Muscle of leg (tissue), 11 donors: ENCODE data around the gene HINFP. TPM values are rescaled to one million over a fixed set of nuclear protein-coding genes. Genes with fewer than 3 reads are reported as not detected.
A peak's percentile ranks its signal among the peaks of the same experiment; 100 is the strongest.

Experiments used
- DNase-seq: peaks from one replicate; pipeline ENCODE4 v3.0.0; 2013
- H3K27ac ChIP-seq: one replicate; pipeline ENCODE4 v1.5.1; 2013; ENCODE audit warnings: mild to moderate bottlenecking, low read length, control low read depth
- H3K27me3 ChIP-seq: one replicate; pipeline ENCODE4 v1.6.1; 2013; ENCODE audit warnings: low read length; ENCODE audit not compliant: control insufficient read depth, insufficient read depth
- H3K36me3 ChIP-seq: one replicate; pipeline ENCODE4 v1.6.1; 2013; ENCODE audit warnings: low read length; ENCODE audit not compliant: control insufficient read depth, insufficient read depth
- H3K4me1 ChIP-seq: one replicate; pipeline ENCODE4 v1.6.1; 2013; ENCODE audit warnings: low read length; ENCODE audit not compliant: control insufficient read depth, insufficient read depth
- H3K4me3 ChIP-seq: one replicate; pipeline ENCODE4 v1.5.1; 2013; ENCODE audit warnings: low read length, control low read depth
- H3K9me3 ChIP-seq: replicated peaks from 2 replicates; pipeline ENCODE4 v1.6.1; 2013; ENCODE audit warnings: low read depth, low read length; ENCODE audit not compliant: control insufficient read depth
- WGBS: methylation state at CpG from one replicate; pipeline ENCODE4 v1.1.5; 2013; ENCODE audit warnings: missing lambda C conversion rate; ENCODE audit not compliant: insufficient coverage; 5-methylcytosine and 5-hydroxymethylcytosine counted together
- polyA plus RNA-seq, 8 donors: library from polyadenylated mRNA; unstranded; fragments of 120-200 nt; gene quantifications; one replicate each; pipeline versions ENCODE4 v1.2.1 to v1.2.3, GENCODE V29; 2013; ENCODE audit warnings: inconsistent platforms in 1 of 8, low replicate concordance in 1 of 8; ENCODE audit not compliant: insufficient read length in 8 of 8, insufficient read depth in 1 of 8
- total RNA-seq: library from RNA; stranded (reverse); fragments of 120-200 nt; gene quantifications from one replicate; pipeline ENCODE4 v1.2.4, GENCODE V29; 2013

Gene HINFP
- total and polyA plus RNA-seq, 9 donors, result 15.5 to 22.8 (median 17.4) TPM

- Histone ChIP-seq H3K9me3 (no peaks in the 10 kb centered on the region), H3K4me1 (peaks cover 14% of the 10 kb centered on the region), H3K27ac (peak within 1 kb of the TSS; percentile 75), H3K36me3 (peaks cover 3% of the 10 kb centered on the region), H3K27me3 (no peaks in the 10 kb centered on the region), H3K4me3 (peak within 1 kb of the TSS; percentile 69)
- 2% methylated on average over 61 of the region's 63 CpGs for WGBS
- peak; percentile 92 for DNase-seq
Observed at GRCh38 chr11:119168471-119169281, 47.3 kb downstream of the HINFP start, which contains the start of gene NLRX1. Gene NLRX1, plus strand, starts transcription at chr11:119168725. Its CDS starts 2,679 bp downstream, at chr11:119171404.

GRCh38 chr11:119169282-119169719, 47.9 kb downstream of the HINFP start:
- DNase-seq, result peak; percentile 66
- 24% methylated on average over 14 of the region's 15 CpGs for WGBS
- H3K27me3 ChIP-seq, result no peaks in the 10 kb centered on the region

DNA sequence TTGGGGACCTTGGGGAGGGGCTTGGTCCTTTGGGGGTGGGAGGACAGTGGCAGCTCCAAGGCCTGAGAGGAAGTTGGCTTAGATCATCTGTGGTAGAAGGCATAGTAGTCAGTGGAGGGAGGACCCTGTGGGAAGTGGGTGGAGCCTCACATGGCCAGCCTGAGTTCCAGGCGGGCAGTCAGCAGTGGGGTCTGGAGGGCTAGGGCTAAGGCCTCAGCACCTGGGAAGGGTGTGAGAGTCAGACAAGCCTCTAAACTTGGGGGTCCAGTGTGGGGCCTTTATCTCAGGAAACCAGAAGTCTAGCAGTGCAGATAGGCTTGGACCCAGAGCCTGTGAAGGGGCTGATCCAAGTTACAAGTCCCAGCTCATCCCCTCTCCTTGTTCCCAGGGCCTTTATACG, 51.1 kb downstream of the HINFP start:
- H3K36me3 ChIP-seq, result peaks cover 31% of the 10 kb centered on the region
- H3K9me3 ChIP-seq, result no peaks in the 10 kb centered on the region
- no peaks in the 10 kb centered on the region for H3K27me3 ChIP-seq
- 44% methylated on average over 1 of the region's 2 CpGs for WGBS
- peaks cover 14% of the 10 kb centered on the region for H3K4me1 ChIP-seq
- no peak overlapping the region for H3K27ac ChIP-seq
- DNase-seq, result no peak
- H3K4me3 ChIP-seq, result no peak overlapping the region

More at GRCh38 chr11:119169282-119169719, 47.9 kb downstream of the HINFP start:
- no peaks in the 10 kb centered on the region for H3K9me3 ChIP-seq
- H3K4me3 ChIP-seq, result peak overlapping the region; percentile 69
- H3K4me1 ChIP-seq, result peaks cover 14% of the 10 kb centered on the region
- H3K27ac ChIP-seq, result peak overlapping the region; percentile 75
- peaks cover 9% of the 10 kb centered on the region for H3K36me3 ChIP-seq

GRCh38 chr11:119173453-119173852, 52.1 kb downstream of the HINFP start:
- no peaks in the 10 kb centered on the region for H3K9me3 ChIP-seq
- no peaks in the 10 kb centered on the region for H3K27me3 ChIP-seq
- no peak for DNase-seq
- H3K4me3 ChIP-seq, result no peak overlapping the region
- H3K4me1 ChIP-seq, result peaks cover 15% of the 10 kb centered on the region
- no peak overlapping the region for H3K27ac ChIP-seq
- WGBS, result 94% methylated on average over 21 of the region's 21 CpGs
- H3K36me3 ChIP-seq, result peaks cover 36% of the 10 kb centered on the region

DNA sequence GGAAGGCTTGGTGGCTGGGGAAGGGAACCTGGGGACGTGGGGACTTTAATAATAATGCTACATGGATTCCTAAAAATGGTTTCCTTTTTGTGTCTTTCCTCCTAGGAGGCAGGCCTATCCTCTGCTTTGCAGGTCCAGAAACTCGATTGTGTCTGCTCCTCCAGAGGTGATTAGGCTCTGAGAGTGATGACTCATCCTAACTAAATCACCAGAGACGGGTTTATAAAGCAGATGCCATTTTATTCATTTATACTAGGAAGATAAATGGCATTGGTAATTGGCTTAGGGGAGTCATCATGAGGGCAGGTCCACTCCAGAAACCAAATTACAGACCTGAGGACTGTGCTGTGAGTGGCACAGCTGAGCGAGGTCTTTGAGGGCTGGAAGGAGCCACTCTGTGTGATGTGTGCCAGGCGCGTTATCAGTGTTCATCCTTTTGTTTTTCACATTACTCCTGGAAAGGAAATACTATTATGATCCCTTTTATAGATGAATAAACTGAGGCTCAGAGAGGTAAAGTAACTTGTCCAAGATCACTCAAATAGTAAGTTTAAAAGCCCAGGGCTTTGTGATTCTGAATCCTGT, 54.2 kb downstream of the HINFP start:
- DNase-seq, result no peak
- Histone ChIP-seq H3K27ac (no peak overlapping the region), H3K4me3 (no peak overlapping the region), H3K9me3 (no peaks in the 10 kb centered on the region), H3K4me1 (peaks cover 3% of the 10 kb centered on the region), H3K36me3 (peaks cover 44% of the 10 kb centered on the region), H3K27me3 (no peaks in the 10 kb centered on the region)
- no CpG with 5 or more reads among the region's 6 CpGs for WGBS

DNA sequence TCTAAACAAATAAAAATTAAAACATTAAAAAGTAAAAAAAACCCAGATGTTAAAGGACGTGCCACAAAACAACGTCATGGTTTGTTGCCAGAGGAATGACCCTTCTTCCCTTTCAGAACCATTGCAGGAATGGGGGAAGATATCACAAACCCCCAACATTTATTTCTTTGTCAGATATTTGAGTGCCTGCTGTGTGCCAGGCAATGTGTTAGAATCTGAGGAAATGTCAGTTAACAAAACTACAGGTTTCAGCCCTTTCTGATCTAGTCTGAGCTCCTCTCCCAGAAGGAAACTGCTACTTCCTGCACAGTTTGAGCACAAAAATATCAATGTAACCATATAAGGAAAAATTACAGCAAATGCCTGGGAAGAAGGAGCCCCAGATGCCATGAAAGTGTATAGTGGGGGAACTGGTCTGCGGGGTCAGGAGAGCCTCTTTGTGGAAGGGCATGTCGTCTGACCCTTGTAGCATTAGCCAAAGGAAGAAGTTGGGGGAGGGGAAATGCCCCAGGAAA, 56.8 kb downstream of the HINFP start:
- H3K36me3 ChIP-seq, result peaks cover 64% of the 10 kb centered on the region
- H3K4me1 ChIP-seq, result peaks cover 3% of the 10 kb centered on the region
- no peak for DNase-seq
- WGBS, result 33% methylated on average over 1 of the region's 4 CpGs
- no peaks in the 10 kb centered on the region for H3K9me3 ChIP-seq
- H3K27me3 ChIP-seq, result no peaks in the 10 kb centered on the region
- peak overlapping the region; percentile 3 for H3K27ac ChIP-seq
- H3K4me3 ChIP-seq, result no peak overlapping the region

GRCh38 chr11:119179342-119179741, 58.0 kb downstream of the HINFP start:
- no peaks in the 10 kb centered on the region for H3K9me3 ChIP-seq
- 99% methylated on average over 6 of the region's 6 CpGs for WGBS
- H3K4me1 ChIP-seq, result peaks cover 3% of the 10 kb centered on the region
- H3K27me3 ChIP-seq, result no peaks in the 10 kb centered on the region
- DNase-seq, result no peak
- H3K36me3 ChIP-seq, result peaks cover 60% of the 10 kb centered on the region
- no peak overlapping the region for H3K27ac ChIP-seq
- no peak overlapping the region for H3K4me3 ChIP-seq

GRCh38 chr11:119179983-119180382, 58.6 kb downstream of the HINFP start:
- Histone ChIP-seq H3K4me1 (peaks cover 3% of the 10 kb centered on the region), H3K4me3 (no peak overlapping the region), H3K9me3 (no peaks in the 10 kb centered on the region), H3K36me3 (peaks cover 54% of the 10 kb centered on the region), H3K27ac (no peak overlapping the region), H3K27me3 (no peaks in the 10 kb centered on the region)
- DNase-seq, result no peak
- 92% methylated on average over 10 of the region's 10 CpGs for WGBS

GRCh38 chr11:119180729-119181676, 59.6 kb downstream of the HINFP start:
- peaks cover 3% of the 10 kb centered on the region for H3K4me1 ChIP-seq
- peaks cover 44% of the 10 kb centered on the region for H3K36me3 ChIP-seq
- H3K27me3 ChIP-seq, result no peaks in the 10 kb centered on the region
- no peak overlapping the region for H3K4me3 ChIP-seq
- no peaks in the 10 kb centered on the region for H3K9me3 ChIP-seq
- 93% methylated on average over 3 of the region's 6 CpGs for WGBS
- DNase-seq, result no peak
- H3K27ac ChIP-seq, result no peak overlapping the region
